ENCODE data around the gene SOCS1. TPM values are rescaled to one million over a fixed set of nuclear protein-coding genes. Genes with fewer than 3 reads are reported as not detected.

Gene SOCS1
- total and polyA plus RNA-seq, 2 of the 8 experiments (the other 6 are each of a cell fraction or from before 2014, with no cell fraction given), result 21.0 to 48.9 TPM

- Histone ChIP-seq H3K79me1 (ENCODE audit: low read depth, low read length) (no peaks in the 10 kb centered on the region), H3K23ac (ENCODE audit: insufficient read length) (no peak overlapping the region), H2BK12ac (ENCODE audit: low read depth, low read length) (no peak overlapping the region), H3K18ac (ENCODE audit: extremely low read depth, low read length) (no peak overlapping the region), H3K36me3 (ENCODE audit: control insufficient read depth in 2 of 4, insufficient read depth in 4 of 4, low read length in 3 of 4) (no peaks in the 10 kb centered on the region), H2BK5ac (ENCODE audit: low read depth, low read length) (no peak overlapping the region), H3K27ac (ENCODE audit: low read depth, low read length) (no peak overlapping the region), H3K4me2 (ENCODE audit: insufficient read depth in 1 of 2, low read depth in 2 of 2, low read length in 2 of 2) (no peak overlapping the region), H3K4ac (replicated peaks; ENCODE audit: insufficient read length, low read depth, low read length) (no peak overlapping the region), H3K4me1 (replicated peaks in 1 of 4; ENCODE audit: control insufficient read depth in 3 of 4, insufficient read depth in 4 of 4, low read length in 3 of 4) (peaks cover 0 to 5% (median 2%) of the 10 kb centered on the region in 4 experiments; a peak in 4 of 7 replicates), H4K91ac (replicated peaks; ENCODE audit: insufficient read length, low read length) (no peak overlapping the region), H2BK120ac (replicated peaks; ENCODE audit: low read depth, low read length) (no peak overlapping the region), H3K14ac (ENCODE audit: insufficient read length) (no peak overlapping the region), H2AK5ac (ENCODE audit: low read depth, low read length) (no peak overlapping the region), H4K8ac (ENCODE audit: extremely low read depth, insufficient read depth, low read length) (no peak overlapping the region), H2BK15ac (ENCODE audit: low read length) (no peak overlapping the region), H3K27me3 (replicated peaks in 1 of 4; ENCODE audit: control insufficient read depth in 3 of 4, extremely low read depth in 1 of 4, insufficient read depth in 3 of 4, low read length in 3 of 4) (peaks cover 0 to 2% (median 1%) of the 10 kb centered on the region in 4 experiments; a peak in 1 of 7 replicates), H3K23me2 (ENCODE audit: low read depth, low read length) (no peaks in the 10 kb centered on the region), H3K4me3 (ENCODE audit: extremely low read depth in 1 of 4, insufficient read depth in 2 of 4, low read depth in 3 of 4, low read length in 4 of 4) (no peak overlapping the region), H3K56ac (replicated peaks; ENCODE audit: insufficient read length, low read depth, low read length) (no peak overlapping the region), H3K9me3 (ENCODE audit: insufficient read depth in 2 of 2, low read depth in 1 of 2, low read length in 1 of 2) (no peaks in the 10 kb centered on the region; a peak in 1 of 4 replicates), H2BK20ac (ENCODE audit: low read length) (no peak overlapping the region), H3K9ac (replicated peaks in 1 of 4; ENCODE audit: extremely low read depth in 1 of 4, low read depth in 3 of 4, low read length in 3 of 4) (no peak overlapping the region), H2AFZ (ENCODE audit: low read length) (no peak overlapping the region), H4K5ac (ENCODE audit: insufficient read length, low read depth, low read length) (no peak overlapping the region), H3K79me2 (ENCODE audit: control insufficient read depth in 1 of 2, insufficient read depth in 2 of 2, low read length in 2 of 2) (no peaks in the 10 kb centered on the region), H4K20me1 (replicated peaks in 1 of 2; ENCODE audit: control insufficient read depth in 1 of 2, insufficient read depth in 2 of 2, low read length in 2 of 2) (no peaks in the 10 kb centered on the region)
- FAIRE-seq (no peak), DNase-seq (ENCODE audit: low read depth in 1 of 2, low spot score in 2 of 2) (no peak)
- ChIA-PET POLR2A (ENCODE audit: partially characterized antibody) (interaction anchor here (1.0 to 1.7 kb wide), 4 partner anchors 11 to 33 kb away, joined by 3 to 6 read pairs (median 3); partner anchors contain the start of gene SOCS1), CTCF (ENCODE audit: partially characterized antibody) (interaction anchor here (1.5 to 1.7 kb wide), 2 partner anchors 61 to 70 kb away, joined by 3 to 5 read pairs; no protein-coding TSS in a partner anchor)
- no peak for TF ChIP-seq GABPA (IDR thresholded peaks at IDR 0.05; ENCODE audit: borderline replicate concordance, insufficient read depth, low read length)
- TF ChIP-seq SRF (IDR thresholded peaks at IDR 0.05; ENCODE audit: low read depth, low read length), result no peak
- TF ChIP-seq KDM1A (IDR thresholded peaks at IDR 0.05; ENCODE audit: borderline replicate concordance, low read length), result no peak
- TF ChIP-seq TBP (IDR thresholded peaks at IDR 0.05; ENCODE audit: low read depth, low read length), result no peak
- no peak for TF ChIP-seq CHD2 (IDR thresholded peaks at IDR 0.05; ENCODE audit: low read length)
- TF ChIP-seq RBBP5 (IDR thresholded peaks at IDR 0.05; ENCODE audit: borderline replicate concordance, low read depth, low read length), result no peak
- 95% methylated on average over 2 of the region's 2 CpGs; no CpG with 5 or more reads in 1 of the 2 experiments for WGBS, 2 experiments (ENCODE audit: extremely low coverage in 1 of 2, insufficient coverage in 1 of 2, insufficient read length in 1 of 2, insufficient replicate concordance in 2 of 2, low coverage in 1 of 2, low lambda C conversion rate in 2 of 2, missing lambda C conversion rate in 1 of 2)
Measured at GRCh38 chr16:11285842-11286241, 29.8 kb upstream of the SOCS1 start.

All from H1 (cell line).